Activated CD8-positive, alpha-beta T cell treated with anti-CD3 and anti-CD28 coated beads for 36 hours (primary cell): ENCODE data around the gene ATP2A3. TPM values are rescaled to one million over a fixed set of nuclear protein-coding genes. Genes with fewer than 3 reads are reported as not detected.
A peak's percentile ranks its signal among the peaks of the same experiment; 100 is the strongest.

Source experiments
- ATAC-seq: fragments of 200-7000 bp; cut with Tn5 transposase; one replicate; pipeline ENCODE4 v1.10.0; 2021; ENCODE audit warnings: mild to moderate bottlenecking, moderate library complexity
- CTCF ChIA-PET: fragments of 350-600 bp; sonication (Branson Sonifier 250); formaldehyde crosslinking; loops from one replicate; lab custom pipeline; 2021; ENCODE audit warnings: antibody characterized with exemption; lab: Charles Lee
- POLR2A ChIA-PET: fragments of 350-600 bp; sonication (Branson Sonifier 250); formaldehyde crosslinking; loops from one replicate; lab custom pipeline; 2021; ENCODE audit warnings: antibody characterized with exemption; lab: Charles Lee
- DNase-seq: peaks from one replicate; pipeline ENCODE4 v3.0.0-alpha.2; 2020
- H3K27ac Mint-ChIP-seq: one replicate; pipeline ENCODE4 v1.8.0; 2021; ENCODE audit warnings: mild to moderate bottlenecking, mixed read lengths
- H3K27me3 Mint-ChIP-seq: one replicate; pipeline ENCODE4 v1.8.0; 2021; ENCODE audit warnings: mixed read lengths
- H3K36me3 Mint-ChIP-seq: one replicate; pipeline ENCODE4 v1.8.0; 2021; ENCODE audit warnings: low read depth, mixed read lengths
- H3K4me1 Mint-ChIP-seq: one replicate; pipeline ENCODE4 v1.8.0; 2021; ENCODE audit warnings: low read depth, mixed read lengths
- H3K4me3 Mint-ChIP-seq: one replicate; pipeline ENCODE4 v1.8.0; 2021; ENCODE audit warnings: mild to moderate bottlenecking, moderate library complexity, mixed read lengths
- H3K9me3 Mint-ChIP-seq: one replicate; pipeline ENCODE4 v1.8.0; 2021; ENCODE audit warnings: mixed read lengths
- CTCF ChIP-seq: fragments of 200-600 bp; IDR thresholded peaks from one replicate; pipeline ENCODE4 v1.8.0; 2022; ENCODE audit warnings: antibody characterized with exemption, mild to moderate bottlenecking
- intact Hi-C: fragments of 100-400 bp; cut with micrococcal nuclease; formaldehyde crosslinking; loops from one replicate; pipeline ENCODE4 v1.10.0; 2022
- total RNA-seq, 2 experiments: library from RNA; stranded (reverse); gene quantifications; one replicate each; pipeline ENCODE4 v1.2.3, GENCODE V29; 2021

Gene ATP2A3
- total RNA-seq, 2 experiments from 2014 or later = 113 to 117 TPM

- H3K4me3 Mint-ChIP-seq = no peak overlapping the region
- no peak for TF ChIP-seq CTCF
- H3K9me3 Mint-ChIP-seq = no peaks in the 10 kb centered on the region
- H3K4me1 Mint-ChIP-seq = peaks cover 43% of the 10 kb centered on the region
- ATAC-seq (no peak), DNase-seq (peak; percentile 51)
- no peak overlapping the region for H3K27ac Mint-ChIP-seq
- CTCF ChIA-PET = interaction anchor here (0.6 to 1.3 kb wide), 4 partner anchors 26 to 253 kb away, joined by 3 to 5 read pairs (median 3); partner anchors contain the start of genes CYB5D2, NCBP3 and ZZEF1
- POLR2A ChIA-PET = interaction anchor here (0.7 to 1.6 kb wide), 3 partner anchors 10 to 253 kb away, joined by 3 to 4 read pairs (median 3); partner anchors contain the start of genes CYB5D2 and P2RX1
- H3K27me3 Mint-ChIP-seq = no peaks in the 10 kb centered on the region
- intact Hi-C loops = no loop called here
- H3K36me3 Mint-ChIP-seq = no peaks in the 10 kb centered on the region
These were observed 74.0 kb downstream of the ATP2A3 start for GRCh38 chr17:3890082-3890877.

- Mint-ChIP-seq H3K9me3 (no peaks in the 10 kb centered on the region), H3K27ac (no peak overlapping the region), H3K4me1 (peaks cover 43% of the 10 kb centered on the region), H3K36me3 (no peaks in the 10 kb centered on the region), H3K4me3 (no peak overlapping the region), H3K27me3 (no peaks in the 10 kb centered on the region)
- ChIA-PET CTCF (interaction anchor here (0.9 to 1.3 kb wide), 4 partner anchors 25 to 116 kb away, joined by 3 to 5 read pairs (median 4); partner anchors contain the start of gene NCBP3), POLR2A (interaction anchor here (1.6 kb wide), 1 partner anchor 27 kb away, joined by 3 read pairs; the partner anchor contains the start of gene P2RX1)
- TF ChIP-seq CTCF = no peak
- DNase-seq = no peak
- ATAC-seq = no peak
- intact Hi-C loops = no loop called here
These were observed 74.8 kb downstream of the ATP2A3 start for GRCh38 chr17:3889325-3890012.

- DNase-seq (no peak), ATAC-seq (no peak)
- H3K9me3 Mint-ChIP-seq = no peaks in the 10 kb centered on the region
- ChIA-PET POLR2A (interaction anchor here (1.6 kb wide), 1 partner anchor 28 kb away, joined by 3 read pairs; the partner anchor contains the start of gene P2RX1), CTCF (interaction anchor here (0.9 to 1.4 kb wide), 3 partner anchors 24 to 151 kb away, joined by 3 to 5 read pairs (median 4); no protein-coding TSS in a partner anchor)
- intact Hi-C loops = no loop called here
- H3K4me3 Mint-ChIP-seq = no peak overlapping the region
- H3K27me3 Mint-ChIP-seq = no peaks in the 10 kb centered on the region
- TF ChIP-seq CTCF = no peak
- H3K27ac Mint-ChIP-seq = no peak overlapping the region
- H3K4me1 Mint-ChIP-seq = peaks cover 34% of the 10 kb centered on the region
- H3K36me3 Mint-ChIP-seq = no peaks in the 10 kb centered on the region
These were observed 75.7 kb downstream of the ATP2A3 start for GRCh38 chr17:3888343-3889171.

- Mint-ChIP-seq H3K9me3 (no peaks in the 10 kb centered on the region), H3K4me1 (peaks cover 31% of the 10 kb centered on the region), H3K27ac (no peak overlapping the region), H3K27me3 (no peaks in the 10 kb centered on the region), H3K36me3 (no peaks in the 10 kb centered on the region), H3K4me3 (no peak overlapping the region)
- DNase-seq (no peak), ATAC-seq (no peak)
- CTCF ChIA-PET = interaction anchor here (0.9 to 1.4 kb wide), 2 partner anchors 23 to 150 kb away, joined by 3 to 5 read pairs; no protein-coding TSS in a partner anchor
- no peak for TF ChIP-seq CTCF
- intact Hi-C loops = no loop called here
- POLR2A ChIA-PET = no interaction called here
These were observed 76.4 kb downstream of the ATP2A3 start for GRCh38 chr17:3887804-3888203.
